HG03097 (cell line): Measurements from ENCODE around the gene TMEM266.

ENCODE experiments used
- ATAC-seq: cut with Tn5 transposase; IDR thresholded peaks from one replicate; pipeline ENCODE4 v1.9.1; 2021; ENCODE audit not compliant: unreplicated experiment, low FRiP score

The TMEM266 gene

GRCh38 chr15:76159282-76159681 is 99.5 kb downstream of the TMEM266 start:
- ATAC-seq, result no peak

GRCh38 chr15:76160426-76161152 is 100.8 kb downstream of the TMEM266 start:
- no peak for ATAC-seq

GRCh38 chr15:76161153-76162035 is 101.6 kb downstream of the TMEM266 start:
- ATAC-seq, result no peak

DNA sequence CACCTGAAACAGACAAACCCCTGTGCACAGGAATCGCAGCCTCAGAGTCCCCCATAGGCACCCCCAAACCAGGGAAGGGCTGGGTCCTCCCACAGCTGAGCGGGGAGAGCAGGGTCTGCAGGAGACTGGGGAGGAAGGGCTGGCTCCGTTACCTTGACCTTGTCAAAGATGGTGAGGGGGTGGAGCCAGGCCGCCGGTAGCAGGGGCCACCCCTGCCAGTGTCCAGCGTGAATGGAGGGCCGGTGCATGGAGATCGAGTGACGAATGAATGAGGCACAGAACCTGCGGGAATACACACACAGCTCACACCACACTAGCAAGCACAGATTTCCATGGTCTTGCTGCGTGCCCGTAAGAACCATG is 102.2 kb downstream of the TMEM266 start:
- no peak for ATAC-seq

DNA sequence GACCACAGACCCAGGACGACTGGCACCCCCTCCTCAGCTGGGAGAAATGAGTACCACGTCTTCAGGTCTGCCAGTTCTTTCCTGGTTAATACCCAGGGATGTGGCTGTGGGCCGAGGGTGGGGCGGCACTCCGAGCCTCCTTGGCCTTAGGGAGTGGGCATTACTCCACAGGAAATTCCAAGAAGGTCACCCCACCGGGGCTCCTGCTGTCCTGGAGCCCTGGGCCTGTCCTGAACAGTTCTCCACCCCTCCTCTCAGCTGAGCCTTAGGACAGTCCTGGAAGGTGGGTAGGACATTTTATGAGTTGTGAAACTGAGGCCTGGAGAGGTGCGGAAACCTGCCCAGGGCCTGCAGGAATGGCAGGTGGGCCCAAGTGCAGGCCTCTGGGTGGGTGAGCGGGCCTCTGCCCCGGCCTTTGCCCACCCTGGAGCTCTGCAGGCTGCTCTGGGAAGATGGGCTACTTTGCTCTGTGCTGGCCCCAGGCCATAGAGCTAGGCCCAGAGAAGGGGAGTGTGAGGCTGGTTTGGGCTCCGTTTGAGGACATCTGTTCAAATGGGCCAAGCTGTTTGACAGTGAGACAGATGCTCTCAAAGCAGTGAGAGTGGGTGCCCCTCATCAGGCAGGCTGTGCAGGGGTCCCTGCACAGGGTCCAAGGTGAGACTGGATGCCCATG is 103.1 kb downstream of the TMEM266 start:
- no peak for ATAC-seq

GRCh38 chr15:76163457-76164295 is 103.9 kb downstream of the TMEM266 start:
- no peak for ATAC-seq

- no peak for ATAC-seq
Observed at GRCh38 chr15:76164602-76165001, 104.8 kb downstream of the TMEM266 start.

GRCh38 chr15:76165951-76166350 is 106.2 kb downstream of the TMEM266 start:
- no peak for ATAC-seq

GRCh38 chr15:76168237-76168984 is 108.6 kb downstream of the TMEM266 start:
- no peak for ATAC-seq

DNA sequence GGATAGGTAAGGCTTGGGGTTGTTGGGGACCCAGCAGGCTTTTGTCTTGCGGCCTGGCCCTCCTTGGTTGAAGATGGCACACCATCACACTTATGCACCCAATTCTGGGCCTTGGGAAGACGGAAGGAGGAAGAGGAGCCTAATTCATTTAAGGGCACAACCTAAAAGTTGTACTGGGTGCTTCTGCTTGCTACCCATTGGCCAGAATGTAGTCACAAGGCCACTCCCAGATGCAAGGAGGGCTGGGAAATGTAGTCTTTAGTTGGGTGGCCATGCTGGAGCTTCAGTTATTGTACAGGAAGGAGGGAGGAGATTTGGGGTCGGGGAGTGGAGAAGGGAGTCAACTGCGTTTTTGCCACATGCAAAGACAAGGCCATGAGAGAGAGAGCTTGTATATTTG is 109.2 kb downstream of the TMEM266 start:
- no peak for ATAC-seq

- ATAC-seq, result no peak
Observed at GRCh38 chr15:76169911-76170800, 110.4 kb downstream of the TMEM266 start.

DNA sequence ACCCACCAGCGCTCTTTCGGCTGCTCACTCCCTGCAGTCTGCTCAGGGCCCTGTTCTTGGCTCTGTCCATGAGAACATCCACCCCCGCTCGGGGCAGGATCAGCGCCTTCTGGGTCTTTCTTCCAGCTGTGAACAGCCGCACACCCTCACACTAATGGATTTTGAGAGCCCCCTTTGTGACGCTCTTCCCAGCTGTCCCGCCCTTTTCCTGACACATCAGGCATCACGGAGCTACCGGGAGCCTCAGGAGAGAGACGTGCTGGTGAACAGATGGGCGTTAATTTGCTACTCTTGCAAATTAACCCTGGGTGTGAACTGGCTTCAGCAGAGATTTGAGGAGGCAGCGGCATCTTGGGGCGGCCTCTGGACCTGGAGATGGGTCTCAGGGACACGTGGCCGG is 113.0 kb downstream of the TMEM266 start:
- no peak for ATAC-seq

- ATAC-seq, result no peak
Observed at GRCh38 chr15:76173317-76173834, 113.6 kb downstream of the TMEM266 start.

DNA sequence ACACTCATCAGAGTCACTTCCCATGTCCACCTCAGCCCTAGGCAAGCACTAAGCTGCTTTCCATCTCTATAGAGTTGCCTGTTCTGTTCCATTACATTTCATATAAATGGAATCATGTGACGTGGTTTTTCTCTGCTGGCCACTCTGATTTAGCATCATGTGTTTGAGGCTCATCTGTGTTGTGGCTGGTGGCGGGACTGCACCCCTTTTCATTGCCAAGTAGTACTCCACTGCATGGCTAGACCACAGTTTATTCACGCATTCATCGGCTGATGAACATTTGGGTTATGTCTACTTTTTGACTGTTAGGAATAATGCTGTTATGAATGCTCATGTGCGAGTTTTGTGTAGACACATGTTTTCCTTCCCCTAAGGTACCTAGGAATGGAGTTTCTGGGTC is 114.9 kb downstream of the TMEM266 start:
- no peak for ATAC-seq

DNA sequence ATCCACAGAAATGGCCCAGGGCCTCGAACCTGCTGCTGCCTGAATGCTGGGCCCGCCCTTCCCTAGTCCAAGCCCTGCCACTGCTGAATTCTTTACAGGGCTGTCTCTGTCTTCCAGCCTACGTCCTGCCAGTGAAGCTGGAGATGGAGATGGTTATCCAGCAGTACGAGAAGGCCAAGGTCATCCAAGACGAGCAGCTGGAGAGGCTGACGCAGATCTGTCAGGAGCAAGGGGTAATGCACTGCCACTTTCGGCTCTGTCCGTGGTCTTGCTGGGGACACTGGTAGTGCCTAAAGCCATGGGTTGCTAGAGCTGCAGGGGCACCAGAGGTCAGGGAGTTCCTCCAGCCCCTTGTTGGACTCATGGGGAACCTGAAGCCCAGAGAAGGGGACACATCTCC is 115.7 kb downstream of the TMEM266 start:
- no peak for ATAC-seq

DNA sequence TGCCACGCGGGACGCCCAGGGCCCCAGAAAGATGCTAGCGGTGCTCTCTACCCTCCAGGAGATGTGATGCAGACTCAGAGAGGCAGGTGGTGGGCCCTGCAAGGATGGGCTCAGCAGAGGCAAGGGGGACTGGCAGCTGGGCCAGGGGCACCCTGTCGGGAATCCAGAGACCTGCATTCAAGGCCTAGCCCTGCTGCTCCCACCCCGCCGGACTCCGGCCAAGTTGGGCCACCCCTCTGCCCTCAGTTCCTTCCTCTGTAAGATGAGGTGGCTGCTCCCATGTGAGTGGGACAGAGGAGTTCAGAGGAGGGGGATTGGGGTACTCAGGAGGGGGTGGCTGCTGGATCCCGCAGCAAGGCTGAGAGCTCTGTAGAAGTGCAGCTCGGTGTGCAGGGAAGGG is 116.3 kb downstream of the TMEM266 start:
- no peak for ATAC-seq

- ATAC-seq, result no peak
Observed at GRCh38 chr15:76176487-76177085, 116.8 kb downstream of the TMEM266 start.

DNA sequence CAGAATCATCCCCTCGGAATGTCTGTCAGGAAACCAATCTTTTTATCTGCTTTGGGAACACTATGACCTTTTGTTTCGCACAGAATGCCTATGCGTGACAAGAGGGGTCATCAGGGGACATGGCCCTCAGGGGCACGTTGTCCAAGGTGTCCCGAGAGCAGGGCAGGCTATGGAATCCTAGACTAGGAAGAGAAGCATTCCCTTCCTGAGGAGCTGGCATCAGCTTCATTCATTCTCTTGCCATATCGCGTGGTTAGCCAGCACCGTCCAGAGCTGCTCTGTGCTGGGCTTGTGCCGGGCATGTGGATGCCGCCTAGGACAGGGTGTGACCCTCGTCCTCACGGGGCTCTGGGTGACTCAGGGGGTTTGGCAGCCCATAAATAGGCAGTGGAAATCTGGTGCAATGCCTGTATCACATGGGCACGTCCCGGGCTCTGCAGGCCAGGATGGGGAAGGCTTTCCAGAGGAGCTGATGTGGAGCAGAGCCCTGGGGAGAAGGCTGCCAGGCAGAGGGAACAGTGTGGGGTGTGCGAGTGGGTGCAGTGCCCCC is 117.8 kb downstream of the TMEM266 start:
- no peak for ATAC-seq
